NCI-H1694 (cell line): ENCODE results near the gene AGO4.
"Not testable (repeated sequence)": the region's sequence is repeated elsewhere in the genome, so short reads cannot be mapped to it uniquely, and the experiment has no call there.

ENCODE experiments used
- DNase-seq: peaks from one replicate; lab custom pipeline; 2025; lab: John Stamatoyannopoulos, UW

The AGO4 gene

DNA sequence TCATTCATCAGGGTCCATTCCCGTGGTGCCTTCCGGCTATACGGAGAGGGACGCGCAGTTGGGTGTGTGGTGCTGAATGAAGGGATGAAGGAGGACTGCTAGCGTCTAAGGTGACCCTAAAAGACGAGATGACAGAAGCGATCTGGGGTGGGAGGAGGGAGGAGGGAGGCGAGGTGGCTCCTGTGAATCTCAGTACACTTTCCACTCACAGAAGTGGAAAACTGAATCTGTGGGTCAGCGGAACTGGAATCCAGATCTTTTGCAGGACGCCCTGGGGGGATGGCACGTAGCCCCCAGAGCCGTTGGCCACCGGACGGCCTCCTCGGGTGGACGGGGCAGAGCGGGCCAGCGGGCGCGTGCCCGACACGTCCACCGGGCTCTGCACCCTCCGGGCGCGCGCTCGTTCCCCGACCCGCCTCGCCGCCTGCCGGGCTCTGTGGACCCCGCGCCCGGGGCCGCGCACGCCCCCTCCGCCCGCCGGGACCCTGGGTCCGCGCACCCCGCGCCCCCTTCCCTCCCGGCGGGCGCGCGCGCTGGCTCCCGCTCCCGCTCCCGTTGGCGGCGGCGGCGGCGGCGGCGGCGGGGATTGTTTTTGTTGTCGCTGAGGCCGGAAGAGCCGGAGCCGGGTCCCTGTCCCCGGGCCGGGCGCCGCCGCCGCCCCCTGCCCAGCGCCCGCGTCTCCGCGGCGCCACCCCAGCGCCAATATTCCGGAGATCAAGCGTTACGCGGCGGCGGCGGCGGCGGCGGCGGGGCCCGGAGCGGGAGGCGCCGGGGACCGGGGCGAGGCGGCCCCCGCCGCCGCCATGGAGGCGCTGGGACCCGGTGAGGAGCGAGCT is at the start of gene AGO4:
Gene AGO4 (plus strand): TSS at position 403 of the 836 bp plus-strand sequence. CDS start 401 bp downstream, at position 804.
- no peak for DNase-seq

DNA sequence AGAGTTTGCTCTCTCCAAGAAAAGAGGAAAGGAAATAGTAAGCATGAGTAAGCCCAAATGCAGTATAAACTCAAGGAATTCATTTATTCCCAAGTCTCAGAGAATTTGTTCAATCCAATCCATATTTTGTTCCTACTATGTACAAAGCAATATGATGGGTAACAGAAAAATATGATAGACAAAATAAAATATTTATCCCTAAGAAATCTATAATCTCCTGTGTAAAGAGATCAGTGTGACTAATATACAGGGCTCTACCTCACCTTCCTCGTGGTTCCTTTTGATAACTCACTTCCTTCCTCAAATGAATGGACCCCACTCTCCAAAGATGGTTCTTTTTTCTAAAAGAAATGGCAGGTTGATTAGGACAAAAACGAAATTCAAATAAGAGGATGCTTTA is 45.7 kb upstream of the AGO4 start:
- DNase-seq = no peak

DNA sequence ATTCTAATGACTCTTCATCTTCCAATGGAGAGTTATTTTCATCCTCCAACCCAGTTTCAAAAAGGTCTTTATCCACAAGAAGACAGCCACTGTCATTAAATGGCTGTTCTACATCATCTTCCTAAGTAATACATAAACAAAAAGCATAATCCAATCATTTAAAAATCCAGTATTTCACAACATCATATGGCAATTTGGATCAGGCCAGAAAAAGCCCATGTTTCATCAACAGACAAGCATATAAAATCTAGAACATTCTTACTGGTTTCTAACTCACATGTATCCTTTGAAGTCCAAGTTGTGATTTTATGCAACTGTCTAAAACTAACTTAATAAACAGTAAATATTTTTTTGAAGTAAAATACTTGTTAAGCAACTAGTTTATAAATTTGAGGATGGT is 44.6 kb upstream of the AGO4 start:
- no peak for DNase-seq

DNA sequence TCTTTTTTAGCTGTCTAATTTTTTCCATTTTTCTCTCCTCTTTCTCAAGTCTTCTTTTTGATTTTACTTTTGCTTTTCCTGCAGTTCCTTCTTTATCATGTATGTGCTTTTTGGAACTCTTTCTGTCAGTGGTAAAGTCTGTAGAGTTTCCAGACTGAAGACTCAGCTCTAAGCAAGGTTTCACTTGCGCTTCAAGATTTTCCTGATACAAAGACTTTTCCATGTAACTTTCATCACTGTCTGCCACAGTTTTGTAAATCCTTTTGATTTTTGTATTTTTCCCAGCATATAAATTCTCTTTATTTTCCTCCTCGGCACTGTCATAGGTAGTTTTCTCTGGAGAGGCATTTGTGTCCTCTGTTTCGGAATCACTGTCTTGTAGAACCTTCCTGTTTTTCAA is 43.5 kb upstream of the AGO4 start:
- DNase-seq = no peak

DNA sequence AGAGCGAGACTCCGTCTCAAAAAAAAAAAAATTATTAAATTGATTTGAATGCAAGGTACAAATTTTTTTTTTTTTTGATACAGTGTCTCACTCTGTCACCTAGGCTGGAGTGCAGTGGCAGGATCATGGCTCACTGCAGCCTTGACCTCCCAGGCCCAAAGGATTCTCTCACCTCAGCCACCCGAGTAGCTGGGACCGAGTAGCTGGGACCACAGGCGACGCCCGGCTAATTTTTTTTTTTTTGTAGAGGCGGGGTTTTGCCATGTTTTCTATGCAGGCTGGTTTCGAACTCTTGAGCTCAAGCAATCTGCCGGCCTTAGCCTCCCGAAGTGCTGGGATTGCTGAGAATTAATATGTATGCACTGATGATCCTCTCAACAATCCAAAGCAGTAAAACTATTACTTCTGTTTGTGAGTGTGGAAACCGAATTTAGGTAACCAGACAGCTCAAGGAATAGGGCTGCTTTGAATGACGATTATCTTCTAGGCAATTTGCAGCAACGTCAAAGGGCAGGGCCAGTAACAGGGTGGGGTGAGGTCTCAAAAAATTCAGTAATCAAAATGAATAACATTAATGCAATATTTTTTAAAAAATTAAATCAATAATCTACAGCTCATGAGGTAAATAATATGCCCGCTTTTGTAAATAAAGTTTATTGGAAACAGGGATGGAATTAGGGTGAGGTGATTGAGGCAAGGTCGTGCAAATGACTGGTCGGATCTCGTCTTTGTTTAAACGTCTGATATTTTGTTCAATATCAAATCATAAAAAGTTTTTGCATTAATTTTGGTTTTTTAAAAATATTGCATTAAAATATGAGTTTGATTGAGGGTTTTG is 39.2 kb upstream of the AGO4 start:
- DNase-seq = no peak

DNA sequence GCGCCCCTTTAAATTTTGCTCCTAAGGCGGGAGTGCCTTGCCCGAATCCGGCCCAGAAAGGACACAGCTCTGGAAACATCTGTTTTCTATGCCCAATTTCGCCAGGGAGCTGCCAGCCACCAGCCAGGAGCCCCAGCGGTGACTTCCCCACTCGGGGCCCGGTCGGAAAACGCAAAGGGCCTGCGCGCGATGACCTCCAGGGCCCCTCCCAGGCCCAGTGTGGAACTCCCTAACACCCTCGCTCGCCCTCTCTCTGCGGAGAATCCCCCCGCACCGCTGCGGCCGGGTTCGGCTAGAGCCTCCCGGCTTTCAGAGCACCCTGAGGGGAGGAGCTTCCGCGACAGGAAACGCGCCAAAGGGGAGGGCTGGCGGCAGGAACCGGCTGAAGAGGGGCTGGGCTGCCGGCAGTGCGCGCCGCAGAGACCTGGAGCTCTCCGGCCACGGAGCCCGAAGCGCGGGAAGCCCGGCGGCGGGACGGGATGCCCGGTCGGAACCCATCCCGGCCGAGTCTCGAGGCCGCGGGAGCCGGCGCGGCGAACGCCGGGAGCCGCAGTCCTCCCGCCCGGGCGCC is 38.5 kb upstream of the AGO4 start:
- DNase-seq = peak; percentile 58

DNA sequence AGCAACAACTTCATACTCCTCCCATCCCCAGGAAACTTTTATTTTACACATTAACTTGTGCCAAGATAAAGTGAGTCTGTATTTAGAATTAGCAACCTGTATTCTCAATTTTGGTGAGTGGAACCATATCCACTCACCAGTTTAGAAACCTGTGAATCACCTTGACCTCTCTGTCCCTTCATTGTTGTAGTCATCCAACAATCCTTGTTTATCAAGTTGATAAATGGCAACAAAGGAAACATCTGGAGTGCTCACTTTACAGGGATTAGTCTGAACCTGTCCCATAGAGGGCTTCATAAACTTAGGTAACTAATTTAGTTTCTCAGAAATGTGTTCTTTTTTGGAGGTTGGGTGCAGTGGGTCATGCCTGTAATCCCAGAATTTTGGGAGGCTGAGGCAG is 34.1 kb upstream of the AGO4 start:
- no peak for DNase-seq

DNA sequence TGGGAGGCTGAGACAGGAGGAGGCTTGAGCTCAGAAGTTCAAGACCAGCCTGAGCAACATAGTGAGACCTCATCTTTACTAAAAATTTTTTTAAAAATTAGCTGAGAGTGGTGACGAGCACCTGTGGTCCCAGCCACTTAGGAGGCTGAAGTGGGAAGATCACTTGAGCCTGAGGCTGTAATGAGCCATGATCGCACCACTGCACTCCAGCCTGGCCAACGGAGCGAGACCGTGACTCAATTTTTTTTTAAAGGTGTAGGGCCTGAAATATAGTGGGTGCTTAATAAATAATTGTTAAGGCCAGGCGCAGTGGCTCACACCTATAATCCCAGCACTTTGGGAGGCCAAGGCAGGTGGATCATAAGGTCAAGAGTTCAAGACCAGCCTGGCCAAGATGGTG is 31.6 kb upstream of the AGO4 start:
- not testable (repeated sequence) for DNase-seq

DNA sequence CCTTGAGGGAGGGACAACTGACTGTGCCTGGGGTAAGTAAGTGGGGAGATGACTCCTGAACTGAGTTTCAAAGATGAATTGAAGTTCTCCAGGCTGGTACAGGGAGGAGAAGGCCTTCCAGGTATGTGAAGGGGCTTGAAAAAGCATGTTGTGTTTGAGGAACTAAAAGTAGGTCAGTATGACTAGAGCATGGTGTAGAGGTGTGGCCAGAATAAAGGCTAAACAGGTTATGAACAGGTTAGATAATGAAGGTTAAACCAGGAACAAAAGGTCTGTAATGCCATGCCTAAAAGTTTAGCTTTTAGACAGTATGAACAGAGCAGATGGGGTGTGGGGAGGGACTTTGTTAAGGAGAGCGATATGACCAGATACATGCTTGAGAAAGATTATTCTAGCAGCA is 30.7 kb upstream of the AGO4 start:
- no peak for DNase-seq

DNA sequence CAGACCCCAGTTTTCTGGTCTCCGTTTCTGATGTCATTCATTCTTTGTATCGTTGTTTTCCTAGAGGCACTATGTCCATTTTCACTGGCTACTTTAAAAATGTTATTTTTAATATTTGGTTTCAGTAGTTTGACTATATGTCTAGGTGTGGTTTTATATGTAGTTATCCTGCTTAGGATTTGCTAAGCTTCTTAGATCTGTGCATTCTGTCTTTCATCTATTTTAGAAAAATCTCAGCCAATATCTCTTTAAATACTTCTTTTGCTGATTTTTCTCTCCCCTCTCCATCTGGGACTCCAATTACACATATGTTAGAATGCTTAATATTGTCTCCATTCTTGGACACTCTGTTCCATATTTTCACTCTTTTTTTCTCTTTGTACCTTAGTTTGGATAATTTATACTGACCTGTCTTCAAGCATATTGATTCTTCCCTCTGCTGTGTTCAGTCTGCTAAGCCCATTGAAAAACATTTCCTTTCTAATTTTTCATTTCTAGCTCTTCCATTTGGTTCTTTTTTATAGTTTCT is 24.7 kb upstream of the AGO4 start:
- no peak for DNase-seq

DNA sequence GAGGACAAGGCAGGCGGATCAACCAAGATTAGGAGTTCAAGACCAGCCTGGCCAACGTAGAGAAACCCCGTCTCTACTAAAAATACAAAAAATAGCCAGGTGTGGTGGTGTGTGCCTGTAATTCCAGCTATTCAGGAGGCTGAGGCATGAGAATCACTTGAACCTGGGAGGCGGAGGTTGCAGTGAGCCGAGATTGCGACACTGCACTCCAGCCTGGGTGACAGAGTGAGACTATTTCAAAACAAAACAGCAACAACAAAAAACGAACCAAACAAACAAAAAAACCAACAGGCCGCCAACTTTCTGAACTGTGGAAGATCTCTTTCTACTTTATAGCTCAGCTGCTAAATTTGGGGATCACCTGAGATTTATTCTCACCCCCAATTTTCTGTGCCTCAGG is 23.5 kb upstream of the AGO4 start:
- DNase-seq = not testable (repeated sequence)

DNA sequence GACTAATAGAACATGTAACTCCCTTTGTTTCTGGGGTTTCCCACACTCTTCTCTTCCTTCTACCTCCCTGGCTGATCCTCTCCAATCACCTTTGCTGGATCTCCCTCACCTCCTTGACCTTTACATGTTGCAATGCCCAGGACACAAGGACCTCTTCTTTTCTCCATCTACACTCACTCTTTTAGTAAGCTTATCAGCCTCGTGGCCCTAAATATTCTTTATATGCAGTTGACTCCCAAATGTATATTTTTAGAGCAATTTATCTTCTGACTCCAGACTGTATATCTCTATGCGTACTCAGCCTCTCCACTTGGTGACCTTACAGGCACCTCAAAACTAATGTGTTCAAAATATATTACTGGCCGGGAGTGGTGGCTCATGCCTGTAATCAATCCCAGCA is 19.7 kb upstream of the AGO4 start:
- DNase-seq = no peak

DNA sequence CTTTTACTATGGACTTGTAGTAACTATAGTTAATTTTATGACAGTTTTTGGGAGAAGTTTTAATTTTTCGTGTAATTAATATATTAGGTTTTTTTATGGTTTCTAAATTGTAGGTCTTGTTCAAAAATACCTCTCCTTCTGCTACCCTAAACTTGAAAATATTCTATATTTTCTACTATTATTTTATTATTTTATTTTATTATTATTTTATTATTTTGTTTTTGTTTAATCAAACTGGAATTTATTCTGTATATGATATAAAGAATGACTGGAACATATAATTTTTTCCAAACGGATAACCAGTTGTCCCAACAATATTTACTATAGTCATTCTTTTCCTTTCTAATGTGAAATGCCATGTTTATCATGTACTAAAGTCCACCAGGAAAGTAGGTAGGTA is 17.1 kb upstream of the AGO4 start:
- DNase-seq = no peak

DNA sequence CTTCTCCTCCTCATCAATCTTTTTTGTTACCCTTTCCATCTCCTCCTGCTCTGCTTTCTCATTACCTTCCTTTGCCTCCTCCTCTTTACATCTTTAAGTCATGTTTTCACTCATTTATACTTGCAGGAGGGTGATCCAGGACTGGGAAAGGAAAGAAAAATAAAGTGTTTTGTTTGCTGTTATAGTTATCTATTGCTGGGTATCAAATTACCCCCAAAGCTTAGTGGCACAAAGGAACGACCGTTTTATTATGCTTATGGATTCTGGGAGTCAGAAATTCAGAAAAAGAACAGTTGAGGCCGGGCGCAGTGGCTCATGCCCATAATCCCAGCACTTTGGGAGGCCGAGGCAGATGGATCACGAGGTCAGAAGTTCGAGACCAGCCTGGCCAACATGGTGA is 12.5 kb upstream of the AGO4 start:
- no peak for DNase-seq

DNA sequence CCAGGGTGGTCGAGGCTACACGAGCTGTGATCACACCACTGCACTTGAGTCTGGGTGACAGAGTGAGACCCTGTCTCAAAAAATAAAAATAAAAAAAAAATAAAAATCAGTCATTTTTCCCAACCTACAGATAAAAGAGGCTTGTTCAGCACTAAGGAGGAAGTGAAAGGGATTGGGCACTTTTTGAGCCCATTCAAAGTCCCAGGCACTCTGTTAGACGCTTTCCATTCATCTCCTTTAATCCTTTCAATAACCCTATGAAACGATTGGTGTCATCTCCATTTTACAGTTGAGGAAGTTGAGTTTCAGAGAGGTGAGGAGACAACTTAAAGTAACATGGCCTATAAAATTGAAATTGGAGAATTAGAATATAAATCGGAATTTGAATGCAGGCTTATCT is 10.4 kb upstream of the AGO4 start:
- DNase-seq = no peak

DNA sequence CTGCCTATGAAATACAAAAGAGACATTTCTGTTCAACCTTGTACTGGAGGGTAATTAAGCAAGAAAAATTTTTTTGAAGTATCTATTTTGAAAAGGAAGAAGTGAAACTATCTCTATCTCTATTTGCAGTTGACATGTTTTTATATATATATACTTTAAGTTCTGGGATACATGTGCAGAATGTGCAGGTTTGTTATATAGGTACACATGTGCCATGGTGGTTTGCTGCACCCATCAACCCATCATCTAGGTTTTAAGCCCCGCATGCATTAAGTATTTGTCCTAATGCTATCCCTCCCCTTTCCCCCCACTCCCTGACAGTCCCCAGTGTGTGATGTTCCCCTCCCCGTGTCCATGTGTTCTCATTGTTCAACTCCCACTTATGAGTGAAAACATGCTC is 9.8 kb upstream of the AGO4 start:
- not testable (repeated sequence) for DNase-seq

DNA sequence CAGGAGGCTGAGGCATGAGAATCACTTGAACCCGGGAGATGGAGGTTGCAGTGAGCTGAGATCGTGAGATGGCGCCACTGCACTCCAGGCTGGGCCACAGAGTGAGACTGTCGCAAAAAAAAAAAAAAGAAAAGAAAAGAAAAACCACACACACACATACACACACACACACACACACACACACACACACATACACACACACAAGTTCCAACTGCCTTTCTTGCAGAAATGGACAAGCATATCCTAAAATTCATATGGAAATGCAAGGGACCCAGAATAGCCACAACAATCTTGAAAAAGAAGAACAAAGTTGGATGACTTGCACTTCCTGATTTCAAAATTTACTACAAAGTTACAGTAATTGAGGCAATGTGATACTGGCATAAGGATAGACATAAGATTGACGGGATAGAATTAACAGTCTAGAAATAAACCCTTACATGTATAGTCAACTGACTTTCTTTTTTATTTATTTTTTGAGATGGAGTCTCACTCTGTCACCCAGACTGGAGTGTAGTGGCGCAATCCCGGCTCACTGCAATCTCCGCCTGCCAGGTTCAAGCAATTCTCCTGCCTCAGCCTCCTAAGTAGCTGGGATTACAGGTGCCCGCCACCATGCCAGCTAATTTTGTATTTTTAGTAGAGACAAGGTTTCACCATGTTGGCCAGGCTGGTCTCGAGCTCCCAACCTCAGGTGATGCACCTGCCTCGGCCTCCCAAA is 7.5 kb upstream of the AGO4 start:
- DNase-seq = not testable (repeated sequence)

DNA sequence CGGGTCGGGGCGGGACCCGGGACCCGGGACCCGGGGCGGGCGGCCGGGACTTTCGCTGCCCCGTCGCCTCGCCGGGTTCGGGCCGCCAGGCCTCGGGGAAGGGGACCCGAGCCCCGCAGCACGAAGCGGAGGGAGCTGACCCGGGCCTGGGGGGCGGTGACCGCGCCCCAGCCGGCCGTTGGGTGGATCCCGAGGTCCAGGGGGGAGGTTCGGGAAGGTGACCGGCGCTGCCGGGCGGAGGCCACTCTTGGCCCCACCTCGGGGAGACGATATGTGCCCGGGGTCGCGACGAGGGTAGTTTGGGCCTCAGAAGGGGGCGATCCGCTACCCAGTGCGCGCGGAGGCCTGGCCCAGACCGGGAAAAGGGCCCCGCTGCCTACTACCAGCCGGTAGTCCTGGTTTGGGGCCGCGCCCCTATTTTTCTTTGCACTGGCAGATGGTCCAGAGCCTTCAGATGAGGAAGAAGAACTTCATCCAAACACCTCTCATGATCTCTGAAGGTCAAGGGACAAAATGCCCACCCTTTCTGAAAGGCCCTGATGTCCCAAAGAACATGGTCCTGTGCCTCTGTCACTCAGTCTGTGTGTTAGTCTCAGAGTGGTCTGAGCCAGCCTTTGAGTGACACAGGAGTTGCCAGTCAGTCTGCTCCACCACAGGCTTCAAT is 766 bp downstream of the AGO4 start:
- DNase-seq = no peak

DNA sequence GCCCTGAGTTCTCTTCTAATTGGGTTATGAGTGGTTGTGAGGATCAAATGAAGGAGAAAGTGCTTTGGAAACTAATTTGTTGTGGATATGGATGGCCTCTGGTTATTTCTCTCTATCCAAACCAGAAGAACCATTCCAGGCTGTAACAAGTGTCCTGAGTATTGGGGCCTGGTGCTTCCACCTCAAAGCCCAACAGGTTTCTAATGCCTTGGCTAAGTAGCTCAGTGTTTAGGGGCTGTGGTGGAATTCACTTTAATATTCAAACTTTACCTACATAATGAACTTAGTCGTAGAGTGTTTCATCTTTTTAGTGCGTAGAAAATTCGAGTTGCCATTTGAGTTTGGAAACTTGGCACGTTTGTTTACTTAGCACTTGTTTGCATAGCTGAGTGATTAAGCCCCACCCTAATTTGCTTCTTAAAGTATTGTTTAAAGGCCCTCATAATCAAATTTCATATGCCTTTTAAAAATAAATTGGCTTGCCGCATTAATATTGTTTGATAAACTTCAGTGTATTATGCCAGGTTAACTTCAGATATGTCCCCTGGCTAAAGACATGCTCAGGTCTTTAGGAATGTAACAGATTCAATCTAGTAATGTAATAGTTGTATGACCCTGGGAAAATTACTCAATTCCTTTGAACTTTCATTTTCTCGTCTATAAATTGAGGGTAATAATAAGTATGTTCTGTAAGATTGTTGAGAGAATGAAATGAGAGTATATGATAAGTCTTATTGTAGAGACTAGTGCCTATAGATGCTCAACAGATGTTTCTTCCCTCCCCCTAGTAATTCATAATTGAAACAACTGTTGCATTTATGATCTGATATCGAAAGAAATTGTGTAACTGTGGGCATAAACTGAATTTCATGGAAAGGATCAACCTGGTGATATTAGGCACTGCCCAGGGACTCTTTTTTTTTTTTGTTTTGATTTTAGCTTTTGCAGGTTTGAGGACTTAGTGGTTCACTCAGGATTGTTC is 1.6 kb downstream of the AGO4 start:
- no peak for DNase-seq
